Limb (tissue), 2 donors: ENCODE results near the gene CLCN1.
"Not testable (repeated sequence)": the region's sequence is repeated elsewhere in the genome, so short reads cannot be mapped to it uniquely, and the experiment has no call there.

ENCODE experiments used
- DNase-seq, 2 donors: peaks; one replicate each; pipeline ENCODE4 v3.0.0-alpha.2; 2016; ENCODE audit errors: extremely low spot score in 2 of 2

CLCN1 gene

GRCh38 chr7:143315776-143316175, at the start of gene CLCN1:
Gene CLCN1, plus strand, starts transcription at chr7:143316111. Its CDS starts 102 bp downstream, at chr7:143316213.
- no peak for DNase-seq

DNA sequence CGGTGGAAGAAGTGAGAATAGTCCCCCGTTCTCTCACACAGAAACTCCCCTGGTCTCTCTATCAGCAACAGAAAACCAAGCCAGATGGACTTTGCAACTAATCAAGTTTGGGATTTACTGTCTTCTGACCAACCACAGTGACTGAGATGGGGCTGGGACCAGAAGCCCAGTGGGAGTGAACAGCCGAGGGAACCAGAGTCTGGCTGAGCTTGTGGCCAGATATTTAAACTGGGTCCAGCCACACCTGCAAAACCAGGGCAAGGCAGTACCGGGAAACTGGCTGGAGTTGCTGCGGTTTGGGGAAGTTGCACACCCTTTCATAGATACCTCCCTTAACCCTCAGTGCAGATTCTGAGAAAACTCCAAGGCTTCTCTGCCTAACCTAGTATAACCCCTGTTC, 46.7 kb upstream of the CLCN1 start:
- DNase-seq, result no peak

GRCh38 chr7:143271240-143271639, 44.7 kb upstream of the CLCN1 start:
- DNase-seq, result no peak

GRCh38 chr7:143272871-143273270, 43.0 kb upstream of the CLCN1 start:
- DNase-seq, result no peak

GRCh38 chr7:143279186-143280098, 36.5 kb upstream of the CLCN1 start:
- DNase-seq, result peak in 1 of 2 donors; percentile 86

DNA sequence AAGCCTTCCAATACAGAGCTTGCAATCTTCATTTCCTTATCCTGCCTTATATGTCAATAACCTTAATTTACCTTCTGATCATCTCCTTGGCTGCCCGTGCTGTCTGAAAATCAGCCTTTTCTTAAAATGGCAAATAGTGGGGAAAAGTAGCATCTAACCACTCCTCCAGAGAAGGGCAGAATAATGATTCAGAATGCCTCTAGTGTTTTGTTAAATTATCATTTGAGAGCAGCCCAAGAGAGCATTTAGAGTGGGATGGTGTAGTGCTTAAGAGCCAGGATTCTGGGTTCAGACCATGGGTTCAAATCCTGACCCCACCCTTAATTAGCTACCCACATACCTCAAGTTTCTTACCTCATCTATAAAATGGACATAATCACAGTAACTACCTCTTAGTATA, 35.8 kb upstream of the CLCN1 start:
- no peak for DNase-seq

DNA sequence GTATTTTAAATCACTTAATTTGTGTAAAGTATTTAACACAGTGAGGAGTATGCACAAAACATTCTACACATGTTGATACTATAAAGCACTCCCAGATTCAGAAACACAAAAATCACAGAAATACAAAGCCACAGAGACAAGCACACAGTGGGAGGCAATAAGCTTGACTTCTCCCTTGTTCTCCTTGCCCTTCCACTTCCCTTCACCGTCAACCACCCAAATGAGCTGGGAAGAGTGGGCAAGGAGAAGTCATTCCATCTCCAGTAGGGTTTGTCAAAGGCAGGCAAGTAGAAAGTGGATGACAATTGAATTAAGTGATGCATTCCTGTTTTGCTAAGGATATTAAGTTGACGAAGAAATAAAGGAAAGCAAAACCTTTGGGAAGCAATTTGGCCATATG, 35.3 kb upstream of the CLCN1 start:
- no peak for DNase-seq

- no peak for DNase-seq
These were observed 34.4 kb upstream of the CLCN1 start for GRCh38 chr7:143281529-143281928.

DNA sequence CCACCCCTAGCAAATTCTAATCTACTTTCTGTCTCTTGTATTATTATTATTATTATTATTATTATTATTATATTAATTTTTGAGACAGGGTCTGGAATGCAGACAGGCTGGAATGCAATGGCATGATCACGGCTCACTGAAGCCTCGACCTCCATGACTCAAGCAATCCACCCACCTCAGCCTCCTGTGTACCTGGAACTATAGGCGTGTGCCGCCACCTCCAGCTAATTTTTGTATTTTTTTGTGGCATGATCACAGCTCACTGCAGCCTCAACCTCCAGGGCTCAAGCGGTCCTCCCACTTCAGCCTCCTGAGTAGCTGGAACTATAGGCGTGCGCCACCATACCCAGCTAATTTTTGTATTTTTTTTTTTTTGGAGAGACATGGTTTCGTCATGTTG, 33.8 kb upstream of the CLCN1 start:
- no peak for DNase-seq

DNA sequence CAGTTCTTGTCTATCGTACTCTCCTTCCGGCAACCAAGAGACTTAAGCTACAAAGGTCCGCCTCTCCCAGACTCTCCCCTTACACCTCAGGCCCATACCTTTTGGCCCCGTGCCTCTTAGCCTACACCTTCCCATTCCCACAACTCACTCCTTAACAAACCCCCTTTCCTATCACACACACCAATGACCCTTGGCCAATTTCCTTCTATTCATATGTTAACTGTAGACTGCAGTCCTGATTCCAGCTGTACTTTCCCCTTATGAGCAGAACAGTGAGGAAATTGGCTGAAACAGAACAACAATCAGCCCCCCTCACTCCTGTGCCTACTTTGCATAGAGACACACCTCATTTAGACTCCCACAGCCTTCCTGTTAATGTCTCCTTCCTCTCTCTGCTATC, 32.5 kb upstream of the CLCN1 start:
- DNase-seq, result no peak

GRCh38 chr7:143284591-143285469, 31.1 kb upstream of the CLCN1 start, which contains the start of gene TMEM139:
Gene TMEM139, plus strand, starts transcription at chr7:143284958. Its CDS starts 1,000 bp downstream, at chr7:143285958.
- no peak for DNase-seq

- no peak for DNase-seq
These were observed 30.5 kb upstream of the CLCN1 start for GRCh38 chr7:143285470-143285778.

GRCh38 chr7:143285806-143286521, 29.9 kb upstream of the CLCN1 start:
- no peak for DNase-seq

DNA sequence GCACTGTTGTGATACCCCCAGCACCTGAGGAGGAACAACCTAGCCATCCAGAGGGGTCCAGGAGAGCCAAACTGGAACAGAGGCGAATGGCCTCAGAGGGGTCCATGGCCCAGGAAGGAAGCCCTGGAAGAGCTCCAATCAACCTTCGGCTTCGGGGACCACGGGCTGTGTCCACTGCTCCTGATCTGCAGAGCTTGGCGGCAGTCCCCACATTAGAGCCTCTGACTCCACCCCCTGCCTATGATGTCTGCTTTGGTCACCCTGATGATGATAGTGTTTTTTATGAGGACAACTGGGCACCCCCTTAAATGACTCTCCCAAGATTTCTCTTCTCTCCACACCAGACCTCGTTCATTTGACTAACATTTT, 29.4 kb upstream of the CLCN1 start:
- DNase-seq, result no peak

DNA sequence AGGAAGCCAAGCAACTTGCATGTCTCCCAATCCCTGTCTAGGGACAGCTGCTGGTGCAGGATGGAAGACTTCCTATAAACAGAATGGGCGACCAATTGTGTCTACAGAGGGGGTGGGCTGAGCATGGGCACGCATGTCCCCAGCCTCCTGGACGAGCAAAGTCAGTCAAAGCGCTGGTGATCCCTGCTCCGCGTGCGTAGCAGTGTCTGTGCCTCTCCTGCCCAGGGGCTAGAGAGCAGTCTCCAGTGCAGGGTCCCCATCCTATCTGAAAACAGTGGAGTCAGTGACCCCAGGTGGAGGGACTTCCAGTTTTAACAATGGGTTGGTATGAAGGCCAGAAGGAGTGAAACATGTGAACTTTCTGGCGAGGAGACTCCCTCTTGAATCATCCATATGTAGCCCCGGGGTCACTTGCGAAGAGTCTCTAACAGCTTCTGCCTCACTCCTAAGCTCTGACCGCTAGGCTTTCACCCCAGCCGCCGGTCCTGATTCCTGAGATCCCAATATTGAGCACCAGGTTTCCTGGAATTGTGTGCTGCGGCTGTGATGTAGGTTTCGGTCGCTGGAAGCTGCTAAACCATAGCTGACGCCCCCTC, 28.5 kb upstream of the CLCN1 start:
- DNase-seq, result no peak

- DNase-seq, result peak; percentile 97 to 99
These were observed 27.7 kb upstream of the CLCN1 start, which contains the start of gene CASP2 for GRCh38 chr7:143287935-143288826. Gene CASP2, plus strand, starts transcription at chr7:143288351. Its CDS starts 105 bp downstream, at chr7:143288456.

GRCh38 chr7:143288836-143289235, 27.1 kb upstream of the CLCN1 start:
- DNase-seq, result no peak

DNA sequence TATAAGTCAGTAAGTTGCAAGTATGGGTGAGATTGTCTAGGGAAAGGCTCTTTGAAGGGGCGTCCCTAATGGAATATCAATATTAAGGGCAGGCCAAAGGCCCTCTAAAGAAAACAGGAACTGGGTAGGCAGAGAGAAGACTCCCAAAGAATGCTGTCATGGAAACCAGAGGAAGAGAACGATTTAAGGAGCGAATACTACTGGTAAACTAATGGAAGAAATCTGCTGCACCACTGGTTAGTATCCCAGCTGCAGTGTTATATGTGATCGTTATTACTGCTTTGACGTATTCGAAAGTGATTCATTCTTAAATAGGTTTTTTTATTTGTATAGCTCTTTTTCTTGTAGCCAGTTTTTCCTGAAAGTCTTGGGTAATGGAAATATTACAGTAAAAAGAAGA, 26.5 kb upstream of the CLCN1 start:
- no peak for DNase-seq

GRCh38 chr7:143289888-143290287, 26.0 kb upstream of the CLCN1 start:
- not testable (repeated sequence) for DNase-seq

- no peak for DNase-seq
These were observed 25.6 kb upstream of the CLCN1 start for GRCh38 chr7:143290293-143290692.
